Trophoblast cell (in vitro differentiated cells and primary cell): ENCODE data around the gene GATA5.

Source experiments
- DNase-seq, 2 donors: peaks; one replicate each; pipeline ENCODE4 v3.0.0-alpha.2; 2016
- H2AFZ ChIP-seq: 2 replicates; pipeline ENCODE4 v1.6.1; 2013; ENCODE audit warnings: low read length, moderate library complexity, mild to moderate bottlenecking; ENCODE audit not compliant: insufficient read depth, poor library complexity
- H2AK5ac ChIP-seq: 2 replicates; pipeline ENCODE4 v1.6.1; 2013; ENCODE audit warnings: mild to moderate bottlenecking, low read length
- H2BK120ac ChIP-seq: 2 replicates; pipeline ENCODE4 v1.6.1; 2013; ENCODE audit warnings: low read length, mild to moderate bottlenecking, moderate library complexity; ENCODE audit not compliant: insufficient read depth, poor library complexity
- H2BK12ac ChIP-seq: 2 replicates; pipeline ENCODE4 v1.6.1; 2013; ENCODE audit warnings: mild to moderate bottlenecking, low read length, moderate library complexity
- H2BK5ac ChIP-seq: 2 replicates; pipeline ENCODE4 v1.6.1; 2013; ENCODE audit warnings: low read length, low read depth, moderate library complexity, mild to moderate bottlenecking; ENCODE audit not compliant: poor library complexity
- H3K14ac ChIP-seq: 2 replicates; pipeline ENCODE4 v1.6.1; 2013; ENCODE audit warnings: mild to moderate bottlenecking, low read length
- H3K18ac ChIP-seq: 2 replicates; pipeline ENCODE4 v1.6.1; 2013; ENCODE audit warnings: mild to moderate bottlenecking, low read length
- H3K23ac ChIP-seq: 2 replicates; pipeline ENCODE4 v1.6.1; 2013; ENCODE audit warnings: low read length
- H3K27ac ChIP-seq: 2 replicates; pipeline ENCODE4 v1.5.1; 2013; ENCODE audit warnings: low read depth, mild to moderate bottlenecking, inconsistent platforms, low read length, moderate library complexity
- H3K27me3 ChIP-seq: 2 replicates; pipeline ENCODE4 v1.6.1; 2013; ENCODE audit warnings: inconsistent platforms, mild to moderate bottlenecking, low read length, moderate library complexity; ENCODE audit not compliant: insufficient read depth
- H3K36me3 ChIP-seq, 2 experiments: 1 replicate in 1 of 2; 2 replicates in 1 of 2; pipeline ENCODE4 v1.6.1; 2013; ENCODE audit warnings: low read length in 2 of 2, mild to moderate bottlenecking in 2 of 2, moderate library complexity in 1 of 2; ENCODE audit not compliant: insufficient read depth in 2 of 2, control insufficient read depth in 1 of 2
- H3K4ac ChIP-seq: 2 replicates; pipeline ENCODE4 v1.6.1; 2013; ENCODE audit warnings: low read depth, mild to moderate bottlenecking, low read length, moderate library complexity
- H3K4me1 ChIP-seq, 2 experiments: 1 replicate in 1 of 2; 2 replicates in 1 of 2; pipeline ENCODE4 v1.6.1; 2013; ENCODE audit warnings: low read length in 2 of 2, mild to moderate bottlenecking in 2 of 2, moderate library complexity in 1 of 2; ENCODE audit not compliant: insufficient read depth in 2 of 2, control insufficient read depth in 1 of 2
- H3K4me2 ChIP-seq: 2 replicates; pipeline ENCODE4 v1.6.1; 2013; ENCODE audit warnings: inconsistent platforms, mild to moderate bottlenecking, low read length, moderate library complexity
- H3K4me3 ChIP-seq: 2 replicates; pipeline ENCODE4 v1.5.1; 2013; ENCODE audit warnings: mild to moderate bottlenecking, low read depth, low read length, inconsistent platforms
- H3K79me1 ChIP-seq: one replicate; pipeline ENCODE4 v1.6.1; 2013; ENCODE audit warnings: low read length
- H3K79me2 ChIP-seq: 2 replicates; pipeline ENCODE4 v1.6.1; 2013; ENCODE audit warnings: low read length, mild to moderate bottlenecking; ENCODE audit not compliant: control insufficient read depth, insufficient read depth, poor library complexity
- H3K9ac ChIP-seq: 2 replicates; pipeline ENCODE4 v1.6.1; 2013; ENCODE audit warnings: mild to moderate bottlenecking, low read length
- H3K9me3 ChIP-seq: 2 replicates; pipeline ENCODE4 v1.6.1; 2013; ENCODE audit warnings: low read depth, mild to moderate bottlenecking, control low read depth, inconsistent platforms, low read length; ENCODE audit not compliant: insufficient read depth
- H4K12ac ChIP-seq: 2 replicates; pipeline ENCODE4 v1.6.1; 2013; ENCODE audit warnings: low read depth, mild to moderate bottlenecking, low read length, moderate library complexity
- H4K8ac ChIP-seq: 2 replicates; pipeline ENCODE4 v1.6.1; 2013; ENCODE audit warnings: low read depth, mild to moderate bottlenecking, low read length, moderate library complexity
- H4K91ac ChIP-seq: one replicate; pipeline ENCODE4 v1.6.1; 2013; ENCODE audit warnings: low read depth, mild to moderate bottlenecking, low read length, moderate library complexity
- WGBS: extraction: QIAGEN DNeasy Blood & Tissue Kit; methylation state at CpG from one replicate; pipeline ENCODE4 v1.1.7; 2013; ENCODE audit warnings: missing lambda C conversion rate; ENCODE audit not compliant: insufficient read length, insufficient coverage; ENCODE audit errors: extremely low coverage; 5-methylcytosine and 5-hydroxymethylcytosine counted together

GATA5 gene

DNA sequence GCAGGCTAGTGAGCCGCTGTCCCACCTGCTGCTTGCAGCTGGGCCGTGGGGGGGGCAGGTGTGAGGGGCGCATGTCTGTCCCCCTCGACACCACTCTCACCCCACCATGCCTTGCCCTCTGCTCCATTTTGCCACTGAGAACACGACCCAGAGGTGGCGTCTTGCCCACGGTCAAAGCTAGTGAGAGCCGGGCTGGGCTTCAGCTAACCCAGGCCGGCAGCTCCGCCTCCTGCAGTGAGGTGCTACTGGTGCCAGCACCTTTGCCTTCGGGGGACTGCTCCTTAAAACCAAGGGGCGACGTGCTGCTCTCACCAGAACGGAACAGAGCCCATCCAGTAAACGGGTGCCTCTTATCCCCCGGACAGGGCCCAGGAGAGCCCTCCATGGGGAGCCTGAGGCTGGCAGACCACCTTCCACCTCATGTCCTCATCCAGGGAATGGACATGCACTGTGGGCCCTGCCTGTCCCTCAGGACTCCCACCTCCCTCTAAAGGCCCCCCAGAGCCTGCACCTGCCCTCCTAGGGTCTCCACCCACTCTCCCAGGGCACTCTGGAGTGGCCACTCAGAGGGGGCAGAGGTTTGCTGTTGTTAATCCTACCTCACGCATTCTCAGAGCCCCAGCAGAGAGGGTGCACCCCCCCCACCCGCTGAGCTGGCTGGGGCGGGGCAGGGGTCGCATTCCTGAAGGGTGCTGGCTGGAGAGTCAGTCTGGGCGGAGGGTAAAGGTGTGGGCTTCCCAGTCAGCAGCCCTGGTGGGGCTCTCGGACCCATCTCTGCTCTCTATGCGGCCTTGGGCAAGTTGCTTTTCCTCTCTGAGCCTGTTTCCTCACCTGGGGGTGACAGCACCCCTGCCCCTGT lies 51.3 kb downstream of the GATA5 start:
- Histone ChIP-seq H3K27ac (no peak overlapping the region), H4K91ac (peak overlapping the region; percentile 18), H3K14ac (no peak overlapping the region), H3K4me3 (no peak overlapping the region), H3K27me3 (no peaks in the 10 kb centered on the region), H2BK5ac (no peak overlapping the region), H3K9me3 (peaks cover 9% of the 10 kb centered on the region), H4K12ac (no peak overlapping the region), H3K23ac (no peak overlapping the region), H3K36me3 (peaks cover 1 to 4% of the 10 kb centered on the region in 2 experiments), H3K4ac (no peak overlapping the region), H3K4me1 (peaks cover 48 to 57% of the 10 kb centered on the region in 2 experiments), H3K18ac (peak overlapping the region; percentile 12), H2BK12ac (no peak overlapping the region), H3K79me2 (peaks cover 13% of the 10 kb centered on the region), H3K79me1 (peaks cover 19% of the 10 kb centered on the region), H3K4me2 (no peak overlapping the region), H2BK120ac (no peak overlapping the region), H4K8ac (no peak overlapping the region), H3K9ac (no peak overlapping the region), H2AFZ (no peak overlapping the region), H2AK5ac (no peak overlapping the region)
- DNase-seq: no peak
- WGBS: no CpG with 5 or more reads among the region's 23 CpGs

DNA sequence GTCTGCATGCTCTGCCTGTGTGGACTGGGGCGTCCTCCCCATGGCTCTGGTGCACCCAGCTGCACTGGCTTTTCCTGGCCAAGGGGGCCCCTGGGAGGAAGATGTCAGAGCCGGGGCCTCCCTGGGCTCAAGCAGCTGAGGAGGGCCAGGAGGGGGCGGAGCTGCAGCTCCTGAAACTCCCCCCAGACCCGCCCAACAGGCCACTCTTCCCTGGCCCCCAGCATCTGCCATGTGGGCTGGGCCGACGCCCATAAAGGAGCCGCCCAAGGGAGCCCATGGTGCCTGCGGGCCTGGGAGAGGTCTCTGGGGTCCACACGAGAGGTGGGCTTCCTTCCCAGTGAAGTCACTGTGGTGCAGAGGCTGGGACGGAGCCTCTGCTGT lies 52.5 kb downstream of the GATA5 start:
- peaks cover 7% of the 10 kb centered on the region for H3K9me3 ChIP-seq
- H4K91ac ChIP-seq: no peak overlapping the region
- peaks cover 11% of the 10 kb centered on the region for H3K79me1 ChIP-seq
- H3K4me3 ChIP-seq: no peak overlapping the region
- no peak overlapping the region for H2AK5ac ChIP-seq
- peaks cover 41 to 49% of the 10 kb centered on the region in 2 experiments for H3K4me1 ChIP-seq
- H2BK120ac ChIP-seq: no peak overlapping the region
- H3K23ac ChIP-seq: no peak overlapping the region
- no peak overlapping the region for H4K8ac ChIP-seq
- no CpG with 5 or more reads among the region's 10 CpGs for WGBS
- H2BK12ac ChIP-seq: no peak overlapping the region
- DNase-seq: no peak
- H3K18ac ChIP-seq: no peak overlapping the region
- peaks cover 10% of the 10 kb centered on the region for H3K79me2 ChIP-seq
- H3K9ac ChIP-seq: no peak overlapping the region
- no peak overlapping the region for H3K27ac ChIP-seq
- no peak overlapping the region for H2AFZ ChIP-seq
- no peak overlapping the region for H4K12ac ChIP-seq
- H3K4me2 ChIP-seq: no peak overlapping the region
- peaks cover 4 to 5% of the 10 kb centered on the region in 2 experiments for H3K36me3 ChIP-seq
- H3K14ac ChIP-seq: no peak overlapping the region
- no peak overlapping the region for H3K4ac ChIP-seq
- H2BK5ac ChIP-seq: no peak overlapping the region
- no peaks in the 10 kb centered on the region for H3K27me3 ChIP-seq

DNA sequence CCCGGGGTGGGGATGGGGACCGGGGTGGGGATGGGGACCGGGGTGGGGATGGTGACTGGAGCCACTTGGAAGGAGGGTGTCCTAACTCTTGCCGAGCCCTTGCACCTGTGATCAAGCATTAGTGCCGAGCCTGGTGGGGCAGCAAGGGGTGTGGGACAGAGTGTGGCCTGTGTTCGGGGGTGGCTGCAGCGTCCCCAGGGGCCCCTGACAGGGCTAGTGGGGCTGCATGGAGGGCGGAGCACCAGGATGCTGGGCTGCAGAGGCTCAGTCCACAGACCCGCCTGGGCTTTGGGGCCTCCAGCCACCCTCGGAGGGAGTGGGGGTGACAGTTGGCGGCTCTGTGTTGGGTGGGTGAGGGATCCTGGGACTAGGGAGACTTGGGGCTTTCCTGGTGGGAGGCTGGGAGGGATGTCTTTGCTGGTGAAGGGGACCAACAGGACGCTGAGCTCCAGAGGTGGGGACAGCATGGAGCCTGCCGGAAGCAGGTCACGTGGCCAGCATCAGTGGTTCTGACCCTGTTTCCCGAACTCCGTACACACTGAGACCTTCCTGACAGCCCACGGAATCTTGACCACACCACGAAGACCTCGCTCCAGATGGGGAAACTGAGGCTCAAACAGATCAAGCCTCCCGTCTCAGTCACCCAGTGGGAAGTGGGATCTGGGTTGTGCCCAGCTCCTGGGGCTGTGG lies 53.0 kb downstream of the GATA5 start:
- Histone ChIP-seq H2BK120ac (no peak overlapping the region), H3K18ac (no peak overlapping the region), H3K4me1 (peaks cover 36 to 44% of the 10 kb centered on the region in 2 experiments), H2BK12ac (no peak overlapping the region), H2BK5ac (no peak overlapping the region), H3K9me3 (peaks cover 7% of the 10 kb centered on the region), H3K14ac (no peak overlapping the region), H3K79me1 (peaks cover 6% of the 10 kb centered on the region), H2AFZ (no peak overlapping the region), H3K27me3 (no peaks in the 10 kb centered on the region), H2AK5ac (no peak overlapping the region), H3K4me2 (no peak overlapping the region), H3K23ac (no peak overlapping the region), H3K27ac (no peak overlapping the region), H3K9ac (no peak overlapping the region), H3K79me2 (peaks cover 7% of the 10 kb centered on the region), H3K4ac (no peak overlapping the region), H4K91ac (no peak overlapping the region), H3K36me3 (peaks cover 4 to 5% of the 10 kb centered on the region in 2 experiments), H4K8ac (no peak overlapping the region), H3K4me3 (no peak overlapping the region), H4K12ac (no peak overlapping the region)
- no peak for DNase-seq
- WGBS: no CpG with 5 or more reads among the region's 20 CpGs

DNA sequence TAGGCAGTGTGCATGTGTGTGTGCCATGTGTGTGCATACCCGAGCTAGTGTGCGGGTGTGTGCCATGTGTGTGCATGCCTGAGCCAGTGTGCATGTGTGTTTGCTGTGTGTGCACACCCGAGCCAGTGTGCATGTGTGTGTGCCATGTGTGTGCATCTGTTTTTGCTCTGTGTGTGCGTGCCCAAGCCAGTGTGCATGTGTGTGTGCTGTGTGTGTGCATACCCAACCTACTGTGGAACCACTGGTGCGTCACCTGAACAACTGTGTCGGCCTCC lies 54.1 kb downstream of the GATA5 start:
- no peak overlapping the region for H3K4ac ChIP-seq
- H3K79me1 ChIP-seq: no peaks in the 10 kb centered on the region
- no peaks in the 10 kb centered on the region for H3K27me3 ChIP-seq
- H3K14ac ChIP-seq: no peak overlapping the region
- H2BK5ac ChIP-seq: no peak overlapping the region
- no peak overlapping the region for H3K23ac ChIP-seq
- H3K9me3 ChIP-seq: peaks cover 7% of the 10 kb centered on the region
- H4K8ac ChIP-seq: no peak overlapping the region
- H3K27ac ChIP-seq: no peak overlapping the region
- no peak overlapping the region for H2BK12ac ChIP-seq
- no peak overlapping the region for H2BK120ac ChIP-seq
- H3K36me3 ChIP-seq: peaks cover 4 to 5% of the 10 kb centered on the region in 2 experiments
- peaks cover 3% of the 10 kb centered on the region for H3K79me2 ChIP-seq
- no peak overlapping the region for H4K91ac ChIP-seq
- no peak overlapping the region for H2AFZ ChIP-seq
- H3K4me3 ChIP-seq: peak overlapping the region; percentile 39
- DNase-seq: no peak
- H4K12ac ChIP-seq: no peak overlapping the region
- H2AK5ac ChIP-seq: no peak overlapping the region
- H3K18ac ChIP-seq: no peak overlapping the region
- peaks cover 29 to 36% of the 10 kb centered on the region in 2 experiments for H3K4me1 ChIP-seq
- H3K9ac ChIP-seq: no peak overlapping the region
- no peak overlapping the region for H3K4me2 ChIP-seq
- WGBS: no CpG with 5 or more reads among the region's 6 CpGs
